Measurements from ENCODE around the gene TNFRSF8.

The TNFRSF8 gene

GRCh38 chr1:12124693-12125421, 61.8 kb downstream of the TNFRSF8 start:
- DNase-seq = peak; percentile 54

- DNase-seq = no peak
Measured at GRCh38 chr1:12125422-12126355, 62.6 kb downstream of the TNFRSF8 start.

GRCh38 chr1:12126781-12127180, 63.7 kb downstream of the TNFRSF8 start:
- DNase-seq = no peak

DNA sequence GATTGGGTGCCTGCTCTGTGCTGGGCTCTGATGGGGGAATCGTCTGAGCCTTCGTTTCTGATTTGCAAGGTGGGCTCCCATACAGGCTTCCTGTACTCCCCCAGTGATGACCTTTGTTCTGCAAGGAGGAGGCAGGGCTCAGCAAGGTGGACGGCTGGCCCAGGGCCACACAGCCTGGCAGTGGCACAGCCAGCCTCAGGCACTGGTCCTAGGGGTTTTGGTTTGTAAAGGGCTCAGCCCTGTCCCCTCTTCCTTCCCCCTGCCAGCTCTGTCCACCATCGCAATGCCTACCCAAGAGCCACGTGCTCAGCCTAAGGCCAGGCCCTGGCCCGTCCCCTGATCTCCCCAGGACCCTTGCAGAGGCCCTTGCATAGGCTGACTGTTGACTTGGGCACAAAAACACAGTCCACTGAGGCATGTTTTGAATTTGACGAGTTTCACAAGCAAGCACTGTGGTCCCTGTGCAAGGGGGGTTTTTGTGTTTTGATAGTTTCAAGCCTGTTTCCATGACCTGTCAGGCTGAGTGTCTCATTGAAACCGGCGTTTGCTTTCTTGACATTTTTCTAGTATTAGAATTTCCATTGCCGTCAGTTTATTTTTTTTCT, 64.2 kb downstream of the TNFRSF8 start:
- no peak for DNase-seq

DNA sequence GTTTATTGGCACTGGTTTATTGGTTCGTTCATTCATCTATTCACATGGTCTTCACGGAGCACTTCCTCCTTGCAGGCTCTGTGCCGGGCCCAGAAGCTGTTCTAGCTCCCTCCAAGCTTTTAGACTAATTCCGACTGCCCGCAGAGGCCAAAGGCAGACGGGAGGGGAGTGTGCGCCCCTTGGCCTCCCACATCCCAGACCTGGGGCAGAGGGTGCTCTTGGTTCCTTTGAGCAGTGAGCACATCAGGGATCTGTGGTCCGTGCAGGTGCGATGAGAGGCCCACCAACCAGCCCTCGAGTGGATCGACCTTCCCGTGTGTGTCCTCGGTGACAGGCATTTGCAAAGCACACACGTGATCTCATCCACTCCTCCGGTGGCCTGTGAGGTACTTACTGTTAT, 65.0 kb downstream of the TNFRSF8 start:
- no peak for DNase-seq

DNA sequence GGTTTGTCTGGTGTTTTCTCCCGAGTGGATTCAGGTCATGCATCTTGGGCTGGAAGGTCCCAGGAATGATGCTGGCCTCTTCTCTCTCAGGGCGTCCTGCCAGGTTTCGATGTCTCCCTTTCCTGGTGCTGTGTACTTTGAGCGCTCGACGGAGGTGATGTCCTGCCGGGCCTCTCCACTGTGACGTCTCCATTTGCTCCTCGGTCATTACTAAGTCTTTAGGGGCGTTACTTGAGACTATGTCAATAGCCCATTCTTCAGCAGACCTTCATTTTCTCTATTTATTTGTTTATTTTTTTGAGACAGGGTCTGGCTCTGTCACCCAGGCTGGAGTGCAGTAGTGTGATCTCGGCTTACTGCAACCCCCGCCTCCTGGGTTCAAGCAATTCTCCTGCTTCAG, 66.5 kb downstream of the TNFRSF8 start:
- no peak for DNase-seq

- DNase-seq = no peak
Measured at GRCh38 chr1:12130466-12131130, 67.5 kb downstream of the TNFRSF8 start.

DNA sequence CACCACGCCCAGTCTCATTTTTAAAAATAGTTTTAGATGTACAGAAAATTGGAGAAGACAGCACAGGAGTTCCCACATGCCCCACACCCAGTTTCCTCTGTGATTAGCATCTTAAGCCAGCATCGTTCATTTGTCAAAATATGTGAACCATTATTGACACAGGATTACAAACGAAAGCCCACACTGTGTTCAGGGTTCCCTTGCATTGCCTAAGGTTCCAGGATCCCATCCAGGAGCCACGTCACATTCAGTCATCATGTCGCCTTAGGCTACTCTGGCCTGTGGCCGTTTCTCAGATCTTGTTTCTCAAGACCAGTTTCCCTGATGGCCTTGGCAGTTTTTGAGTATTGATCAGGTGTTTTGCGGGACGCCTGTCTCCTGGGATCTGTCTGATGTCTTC, 69.0 kb downstream of the TNFRSF8 start:
- DNase-seq = no peak

DNA sequence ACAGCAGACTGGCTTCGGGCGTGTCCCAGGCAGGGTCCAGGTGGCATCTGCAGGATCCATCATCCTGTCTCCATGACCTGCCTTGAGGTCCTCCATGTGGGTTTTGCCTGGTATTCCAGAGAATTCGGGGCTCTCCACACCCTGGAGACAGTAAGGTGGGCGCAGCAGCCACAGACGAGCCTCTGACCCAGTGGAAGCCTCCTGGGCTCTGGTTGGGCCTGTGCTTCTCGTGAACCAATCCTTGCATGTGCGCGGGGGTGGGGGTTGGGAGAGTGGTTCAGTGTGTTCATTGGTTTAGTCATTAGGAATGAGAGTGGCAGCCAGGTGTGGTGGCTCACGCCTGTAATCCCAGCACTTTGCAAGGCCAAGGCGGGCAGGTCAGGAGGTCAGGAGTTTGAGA, 71.6 kb downstream of the TNFRSF8 start:
- DNase-seq = no peak

DNA sequence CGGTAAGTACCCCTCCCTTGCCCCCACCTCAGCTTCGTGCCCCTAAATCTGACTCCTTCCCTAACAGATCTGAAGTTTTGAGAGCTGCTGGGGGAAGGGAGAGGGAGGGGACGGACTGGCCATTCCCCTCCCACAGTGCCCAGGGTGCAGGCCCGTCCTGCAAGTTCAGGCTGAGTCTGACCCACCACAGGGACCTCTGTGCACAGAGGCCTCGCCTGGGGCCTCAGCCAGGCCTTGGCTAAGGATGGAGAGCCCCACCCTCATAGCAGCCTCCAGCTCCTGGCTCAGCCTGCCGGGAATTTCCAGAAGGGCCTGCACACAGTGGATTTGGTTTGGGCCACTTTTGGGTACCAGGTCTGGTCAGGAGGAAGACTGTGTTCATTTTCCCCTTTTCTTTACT, 72.5 kb downstream of the TNFRSF8 start:
- no peak for DNase-seq

DNA sequence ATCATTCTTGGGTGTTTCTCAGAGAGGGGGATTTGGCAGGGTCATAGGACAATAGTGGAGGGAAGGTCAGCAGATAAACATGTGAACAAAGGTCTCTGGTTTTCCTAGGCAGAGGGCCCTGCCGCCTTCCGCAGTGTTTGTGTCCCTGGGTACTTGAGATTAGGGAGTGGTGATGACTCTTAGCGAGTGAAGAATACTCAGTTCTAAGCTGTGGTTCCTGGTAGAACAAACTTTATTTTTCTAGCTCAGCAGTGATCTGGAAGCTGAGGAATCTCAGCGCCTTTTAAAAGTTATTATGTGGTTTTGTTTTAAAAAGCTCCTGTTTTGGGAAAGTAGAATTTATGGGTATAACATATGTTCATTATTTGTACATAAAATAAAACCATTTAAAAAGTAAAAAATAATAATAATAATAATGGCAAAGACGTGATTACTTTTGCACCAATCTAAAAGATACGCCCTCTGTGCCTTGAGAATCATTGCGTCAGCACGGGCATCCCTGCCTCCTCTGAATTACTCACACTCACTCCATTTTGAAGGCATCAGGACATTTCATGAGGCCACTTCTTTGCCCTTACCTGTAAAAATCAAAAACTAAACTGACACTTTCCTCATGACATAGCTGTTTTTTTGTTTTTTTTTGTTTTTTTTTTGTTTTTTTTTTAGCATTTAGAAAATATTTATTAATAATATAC, 74.0 kb downstream of the TNFRSF8 start:
- no peak for DNase-seq

DNA sequence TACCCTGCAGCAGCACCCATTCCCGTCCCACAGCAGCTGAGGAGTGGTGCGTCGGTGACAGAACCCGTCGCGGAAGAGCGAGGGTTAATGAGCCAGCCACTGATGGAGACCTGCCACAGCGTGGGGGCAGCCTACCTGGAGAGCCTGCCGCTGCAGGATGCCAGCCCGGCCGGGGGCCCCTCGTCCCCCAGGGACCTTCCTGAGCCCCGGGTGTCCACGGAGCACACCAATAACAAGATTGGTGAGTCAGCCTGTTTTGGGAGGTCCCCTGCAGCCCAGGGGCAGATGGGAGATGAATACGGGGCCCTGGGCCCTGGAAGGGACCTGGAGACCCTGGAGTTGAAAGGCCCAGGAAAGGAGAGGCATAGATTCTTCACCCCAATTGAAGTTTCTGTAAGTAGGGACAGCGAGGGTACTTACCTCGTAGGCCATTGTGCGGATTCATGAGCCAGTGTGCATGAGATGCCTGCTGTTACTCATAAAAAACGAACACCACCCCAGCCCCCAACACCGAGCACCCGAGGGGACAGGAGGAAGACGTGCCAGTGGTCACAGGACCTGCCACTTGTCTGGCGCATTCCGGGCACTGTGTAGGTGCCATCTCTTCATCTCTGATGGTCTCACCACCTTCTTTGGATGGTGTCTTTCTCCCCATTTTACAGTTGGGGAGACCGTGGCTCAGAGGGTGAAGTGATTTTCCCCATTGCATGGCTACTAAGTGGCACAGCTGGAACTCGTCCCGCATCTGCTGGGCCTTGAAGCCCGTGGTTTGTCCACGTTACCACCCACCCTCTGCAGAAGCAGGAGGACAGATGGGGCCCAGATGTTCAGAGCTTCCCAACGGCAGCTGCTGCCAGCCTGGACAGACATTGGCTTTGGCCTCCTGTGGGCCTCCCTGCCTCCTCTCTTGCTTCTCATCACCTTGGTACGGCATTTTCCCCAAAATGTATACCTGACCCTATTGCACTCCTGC, 75.4 kb downstream of the TNFRSF8 start:
- no peak for DNase-seq

GRCh38 chr1:12140016-12140415, 76.9 kb downstream of the TNFRSF8 start:
- no peak for DNase-seq

GRCh38 chr1:12140515-12141162, 77.5 kb downstream of the TNFRSF8 start:
- no peak for DNase-seq

GRCh38 chr1:12141163-12141850, 78.2 kb downstream of the TNFRSF8 start:
- DNase-seq = no peak

DNA sequence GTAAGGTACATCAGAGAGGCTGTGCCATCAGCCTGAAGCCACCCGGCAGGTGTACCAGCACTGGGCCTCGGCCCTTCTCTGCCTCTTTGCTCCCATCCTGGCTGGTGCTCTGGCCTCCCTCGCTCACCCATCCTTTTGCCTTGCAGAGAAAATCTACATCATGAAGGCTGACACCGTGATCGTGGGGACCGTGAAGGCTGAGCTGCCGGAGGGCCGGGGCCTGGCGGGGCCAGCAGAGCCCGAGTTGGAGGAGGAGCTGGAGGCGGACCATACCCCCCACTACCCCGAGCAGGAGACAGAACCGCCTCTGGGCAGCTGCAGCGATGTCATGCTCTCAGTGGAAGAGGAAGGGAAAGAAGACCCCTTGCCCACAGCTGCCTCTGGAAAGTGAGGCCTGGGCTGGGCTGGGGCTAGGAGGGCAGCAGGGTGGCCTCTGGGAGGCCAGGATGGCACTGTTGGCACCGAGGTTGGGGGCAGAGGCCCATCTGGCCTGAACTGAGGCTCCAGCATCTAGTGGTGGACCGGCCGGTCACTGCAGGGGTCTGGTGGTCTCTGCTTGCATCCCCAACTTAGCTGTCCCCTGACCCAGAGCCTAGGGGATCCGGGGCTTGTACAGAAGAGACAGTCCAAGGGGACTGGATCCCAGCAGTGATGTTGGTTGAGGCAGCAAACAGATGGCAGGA, 79.2 kb downstream of the TNFRSF8 start:
- DNase-seq = no peak

- DNase-seq = no peak
Measured at GRCh38 chr1:12142891-12143630, 80.0 kb downstream of the TNFRSF8 start.

DNA sequence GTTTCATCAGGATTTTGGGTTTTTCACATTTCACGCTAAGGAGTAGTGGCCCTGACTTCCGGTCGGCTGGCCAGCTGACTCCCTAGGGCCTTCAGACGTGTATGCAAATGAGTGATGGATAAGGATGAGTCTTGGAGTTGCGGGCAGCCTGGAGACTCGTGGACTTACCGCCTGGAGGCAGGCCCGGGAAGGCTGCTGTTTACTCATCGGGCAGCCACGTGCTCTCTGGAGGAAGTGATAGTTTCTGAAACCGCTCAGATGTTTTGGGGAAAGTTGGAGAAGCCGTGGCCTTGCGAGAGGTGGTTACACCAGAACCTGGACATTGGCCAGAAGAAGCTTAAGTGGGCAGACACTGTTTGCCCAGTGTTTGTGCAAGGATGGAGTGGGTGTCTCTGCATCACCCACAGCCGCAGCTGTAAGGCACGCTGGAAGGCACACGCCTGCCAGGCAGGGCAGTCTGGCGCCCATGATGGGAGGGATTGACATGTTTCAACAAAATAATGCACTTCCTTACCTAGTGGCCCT, 80.6 kb downstream of the TNFRSF8 start:
- DNase-seq = no peak

- DNase-seq = no peak
Measured at GRCh38 chr1:12144236-12144635, 81.1 kb downstream of the TNFRSF8 start.
